HG02763 (cell line): ENCODE results near the gene CCNY.
"Not testable (repeated sequence)": the region's sequence is repeated elsewhere in the genome, so short reads cannot be mapped to it uniquely, and the experiment has no call there.

Experiments used
- ATAC-seq: cut with Tn5 transposase; IDR thresholded peaks from one replicate; pipeline ENCODE4 v1.9.1; 2021; ENCODE audit warnings: mild to moderate bottlenecking, moderate library complexity; ENCODE audit not compliant: unreplicated experiment

The CCNY gene

DNA sequence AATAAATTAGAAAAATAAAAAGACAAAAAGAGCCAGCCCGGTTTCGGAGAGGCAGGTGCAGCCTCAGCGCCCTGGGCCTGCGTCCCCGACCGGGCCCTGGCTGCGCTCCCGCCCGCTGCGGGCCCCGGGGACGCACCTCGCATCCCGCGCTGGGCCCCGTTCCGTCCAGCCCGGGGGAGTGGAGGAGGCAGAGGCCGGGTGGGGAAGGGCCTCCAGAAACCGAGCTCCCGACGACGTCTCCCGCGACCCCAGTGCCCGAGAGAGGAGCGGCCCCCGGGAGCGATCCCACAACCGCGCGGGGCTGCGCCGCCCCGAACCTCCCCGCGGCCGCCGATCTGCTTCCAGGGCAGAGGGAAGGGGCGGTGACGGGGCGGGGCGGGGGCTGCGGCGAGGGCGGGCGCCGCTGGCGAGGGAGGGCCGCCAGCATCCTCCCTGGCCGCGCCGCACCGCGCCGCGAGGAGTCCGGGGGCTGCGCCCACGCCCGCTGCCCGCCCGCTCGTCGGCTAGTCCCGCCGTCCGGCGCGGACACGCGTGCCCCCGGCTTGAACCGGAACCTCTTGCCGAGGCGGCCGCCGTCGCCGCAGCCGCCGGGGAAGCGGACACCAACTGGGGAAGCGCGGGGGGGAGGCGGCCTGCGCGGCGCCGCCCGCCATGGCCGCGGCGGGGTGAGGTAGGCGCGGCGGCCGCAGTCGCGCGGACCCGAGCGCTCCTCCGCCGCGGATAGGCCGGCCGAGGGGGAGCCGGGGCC is at the start of gene CCNY:
Gene CCNY (plus strand): TSS at position 426 of the 748 bp plus-strand sequence. CDS start 545 bp downstream, outside the sequence.
- ATAC-seq, result peak; percentile 64

DNA sequence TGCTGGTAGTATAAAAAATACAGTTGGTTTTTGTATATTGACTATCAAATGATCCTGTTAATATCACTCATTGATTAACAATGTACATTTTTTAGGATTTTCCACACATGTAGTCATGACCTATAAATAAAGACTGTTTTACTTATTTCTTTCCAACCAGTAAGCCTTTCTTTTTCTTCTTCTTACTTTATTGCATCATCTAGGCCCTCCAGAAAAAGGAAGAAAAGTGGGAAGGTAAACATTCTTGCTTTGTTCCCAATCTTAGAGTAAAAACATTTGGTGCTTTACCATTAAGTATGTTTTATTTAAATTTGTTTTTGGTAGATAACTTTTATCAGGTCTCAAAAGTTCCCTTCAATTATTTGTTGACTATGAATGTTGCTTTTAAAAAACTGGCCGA is 47.1 kb upstream of the CCNY start:
- no peak for ATAC-seq

DNA sequence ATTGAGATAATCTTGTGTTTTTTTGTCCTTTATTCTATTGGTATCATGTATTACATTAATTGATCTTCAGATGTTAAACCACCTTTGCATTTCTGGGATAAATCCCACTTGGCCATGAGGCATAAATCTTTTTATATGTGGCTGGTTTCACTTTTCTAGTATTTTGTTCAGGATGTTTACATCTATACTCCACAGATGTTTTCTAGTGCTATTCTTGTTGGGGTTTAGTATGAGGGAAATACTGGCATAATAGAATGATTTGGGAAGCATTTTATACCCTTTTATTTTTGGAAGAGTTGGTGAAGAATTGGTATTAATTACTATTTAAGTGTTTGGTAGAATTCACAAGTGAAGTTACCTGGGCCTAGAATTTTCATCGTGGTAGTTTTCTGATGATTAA is 41.8 kb upstream of the CCNY start:
- ATAC-seq, result no peak

DNA sequence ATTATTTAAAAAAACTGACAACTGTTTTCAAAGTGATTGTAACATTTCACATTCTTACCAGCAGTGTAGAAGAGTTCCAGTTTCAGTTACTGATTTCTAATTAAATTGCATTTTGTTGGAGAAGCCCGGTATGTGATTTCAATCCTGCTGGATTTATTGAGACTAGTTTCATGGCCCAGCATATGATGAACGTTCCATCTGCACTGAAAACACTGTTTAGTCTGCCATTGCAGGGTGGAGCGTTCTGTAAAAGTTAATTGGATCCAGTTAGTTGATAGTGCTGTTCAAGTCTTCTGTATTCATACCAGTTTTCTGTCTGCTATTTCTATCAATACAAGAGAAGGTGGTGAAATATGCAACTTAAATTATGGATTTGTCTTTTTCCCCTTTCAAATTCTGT is 37.3 kb upstream of the CCNY start:
- no peak for ATAC-seq

DNA sequence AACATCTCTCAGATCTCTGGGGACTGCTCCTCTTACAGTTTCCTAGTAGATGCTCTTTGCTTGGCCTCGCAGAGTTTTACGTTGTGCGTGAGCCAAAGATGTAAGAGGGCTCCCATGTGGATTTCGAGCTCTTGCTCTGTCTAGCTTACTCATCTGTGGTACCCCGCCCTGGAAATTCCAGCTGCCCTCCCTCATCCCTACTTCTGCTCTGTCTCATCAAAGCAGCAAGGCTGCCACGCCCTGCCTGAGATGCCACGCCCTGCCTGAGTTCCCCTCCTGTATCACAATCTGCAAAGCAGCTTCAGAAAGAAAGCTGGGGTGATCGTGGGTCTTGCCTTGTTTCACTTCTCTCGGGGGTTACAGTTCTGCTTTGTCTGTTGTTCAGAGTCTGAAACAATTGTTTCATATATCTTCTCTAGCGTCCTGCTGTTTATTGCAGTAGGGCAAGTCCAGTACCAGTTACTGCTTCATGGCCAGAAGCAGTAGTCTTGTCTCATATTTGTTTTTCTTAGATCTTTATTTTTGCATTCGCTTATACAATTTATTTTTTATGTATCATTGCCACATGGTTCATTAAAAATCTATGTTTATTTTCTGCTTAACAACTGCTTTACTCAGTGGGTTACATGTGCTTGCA is 36.1 kb upstream of the CCNY start:
- peak; percentile 88 for ATAC-seq

DNA sequence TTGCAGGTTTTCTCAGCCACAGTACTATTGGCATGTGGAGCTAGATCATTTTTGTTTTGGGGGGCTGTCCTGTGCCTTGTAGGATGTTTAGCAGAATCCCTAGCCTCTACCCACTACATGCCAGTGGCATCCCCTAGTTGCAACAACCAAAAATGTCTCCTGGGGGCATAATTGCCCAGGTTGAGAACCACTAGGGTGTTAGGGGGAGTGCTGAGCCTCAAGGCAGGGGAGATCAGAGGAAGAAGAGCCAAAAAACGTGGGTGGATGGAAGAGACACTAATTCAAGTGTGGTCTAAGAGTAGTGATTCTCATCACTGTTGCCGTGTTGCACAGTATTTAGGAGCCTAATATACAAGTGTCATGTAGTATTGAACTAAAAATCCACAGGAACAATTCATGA is 31.7 kb upstream of the CCNY start:
- ATAC-seq, result no peak

DNA sequence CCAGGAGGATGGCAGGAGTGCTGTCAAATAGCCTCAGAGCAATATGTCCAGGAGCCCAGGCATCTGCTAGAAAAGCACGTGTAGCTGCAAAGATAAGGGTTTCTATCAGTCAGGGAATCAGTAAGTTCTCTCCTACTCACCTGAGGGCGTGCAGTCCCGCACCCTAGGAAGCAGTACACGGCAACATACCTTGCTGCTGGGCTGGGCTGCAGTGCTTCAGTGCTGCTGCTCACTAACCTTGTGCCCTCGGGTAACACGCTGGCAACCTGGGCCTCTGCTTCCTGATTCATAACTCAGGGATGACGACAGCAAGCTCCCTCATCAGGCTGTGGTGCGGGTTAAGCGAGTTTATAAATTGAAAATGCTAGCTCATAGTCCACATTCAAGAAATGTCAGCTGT is 29.5 kb upstream of the CCNY start:
- no peak for ATAC-seq

DNA sequence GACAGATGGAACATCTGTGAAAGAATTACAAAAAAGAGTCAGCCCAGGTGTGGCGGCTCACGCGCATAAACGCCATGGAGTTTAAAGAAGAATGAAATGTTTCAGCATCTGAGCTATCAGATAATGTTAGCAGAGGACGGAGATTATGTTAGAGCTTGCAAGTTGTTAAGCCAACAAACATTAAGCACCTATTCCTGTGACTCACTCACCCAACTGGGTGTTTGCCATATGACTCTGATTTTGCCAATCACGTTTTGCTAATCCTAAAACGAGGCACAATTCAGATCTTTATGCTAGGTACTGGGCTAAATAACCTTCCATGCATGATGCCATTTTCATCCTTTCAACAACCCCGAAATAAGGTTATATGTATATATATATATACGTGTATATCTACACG is 29.0 kb upstream of the CCNY start:
- no peak for ATAC-seq

DNA sequence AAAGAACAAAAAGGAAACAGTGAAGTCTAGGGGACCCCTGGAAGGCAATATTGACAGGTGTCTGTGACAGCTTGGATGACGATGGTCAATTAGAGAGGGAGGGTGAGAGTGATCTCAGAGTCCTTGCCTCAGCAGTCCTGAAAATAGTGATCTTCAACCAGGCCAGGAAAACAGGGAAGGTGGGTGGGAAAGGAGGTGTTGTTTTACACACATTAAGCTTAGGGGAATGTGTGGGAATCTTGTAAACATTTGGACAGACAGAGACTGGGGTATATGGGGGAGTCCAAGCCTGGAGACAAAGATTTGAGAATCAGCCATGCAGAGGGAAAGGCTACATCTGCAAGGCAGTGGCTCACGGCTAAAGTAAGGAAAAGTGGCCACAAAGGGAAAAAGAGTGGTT is 27.5 kb upstream of the CCNY start:
- ATAC-seq, result no peak

DNA sequence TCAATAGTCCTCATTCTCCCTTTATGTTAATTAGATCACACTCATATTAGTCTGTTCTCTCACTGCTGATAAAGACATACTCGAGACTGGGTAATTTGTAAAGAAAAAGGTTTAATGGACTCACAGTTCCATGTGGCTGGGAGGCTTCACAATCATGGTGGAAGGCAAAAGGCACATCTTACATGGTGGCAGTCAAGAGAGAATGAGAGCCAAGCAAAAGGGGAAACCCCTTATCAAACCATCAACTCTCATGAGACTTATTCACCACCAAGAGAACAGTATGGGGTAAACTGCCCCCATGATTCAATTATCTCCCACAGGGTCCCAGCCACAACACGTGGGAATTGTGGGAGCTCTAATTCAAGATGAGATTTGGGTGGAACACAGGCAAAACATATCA is 22.2 kb upstream of the CCNY start:
- ATAC-seq, result not testable (repeated sequence)

DNA sequence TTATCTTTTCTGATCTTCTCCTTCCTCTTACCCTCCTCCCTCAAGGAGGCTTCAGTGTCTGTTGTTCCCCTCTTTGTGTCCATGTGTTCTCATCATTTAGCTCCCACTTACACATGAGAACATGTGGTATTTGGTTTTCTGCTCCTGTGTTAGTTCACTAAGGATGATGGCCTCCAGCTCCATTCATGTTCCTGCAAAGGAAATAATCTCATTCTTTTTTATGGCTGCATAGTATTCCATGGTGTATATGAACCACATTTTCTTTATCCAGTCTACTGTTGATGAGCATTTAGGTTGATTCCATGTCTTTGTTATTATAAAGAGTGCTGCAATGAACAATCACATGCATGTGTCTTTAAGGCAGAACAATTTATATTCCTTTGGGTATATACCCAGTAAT is 21.1 kb upstream of the CCNY start:
- not testable (repeated sequence) for ATAC-seq

DNA sequence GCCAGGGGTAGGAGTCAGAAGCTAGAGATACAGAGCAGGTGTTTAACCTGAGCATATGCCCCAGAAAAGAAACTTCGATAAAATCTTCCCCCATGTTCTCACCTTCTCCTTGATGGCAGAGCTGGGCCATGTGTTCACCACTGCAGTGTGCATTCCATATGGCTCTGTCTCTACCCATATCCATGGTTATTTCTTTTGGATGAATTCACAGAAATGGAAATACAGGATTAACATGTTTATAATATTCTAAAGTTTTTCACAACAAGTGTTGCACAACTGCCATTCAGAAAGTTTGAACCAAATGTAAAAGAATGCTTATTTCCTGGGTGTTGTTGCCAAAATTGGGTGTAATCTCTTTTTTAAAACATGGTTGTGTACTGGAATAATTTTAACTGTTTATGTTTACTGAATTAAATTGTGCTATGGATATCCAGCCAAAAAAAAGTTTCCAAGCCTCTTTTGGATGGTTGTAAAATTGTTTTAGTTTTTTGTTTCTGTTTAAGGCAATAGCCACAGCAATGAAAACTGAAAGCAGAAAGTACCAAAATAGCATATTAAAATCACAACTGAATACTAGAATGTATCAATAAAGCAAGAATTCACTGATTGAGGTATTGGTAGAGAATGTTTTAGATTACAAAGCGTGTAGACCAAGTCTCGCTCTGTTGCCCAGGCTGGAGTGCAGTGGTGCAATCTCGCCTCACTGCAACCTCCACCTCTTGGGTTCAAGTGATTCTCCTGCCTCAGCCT is 19.9 kb upstream of the CCNY start:
- ATAC-seq, result peak; percentile 48

DNA sequence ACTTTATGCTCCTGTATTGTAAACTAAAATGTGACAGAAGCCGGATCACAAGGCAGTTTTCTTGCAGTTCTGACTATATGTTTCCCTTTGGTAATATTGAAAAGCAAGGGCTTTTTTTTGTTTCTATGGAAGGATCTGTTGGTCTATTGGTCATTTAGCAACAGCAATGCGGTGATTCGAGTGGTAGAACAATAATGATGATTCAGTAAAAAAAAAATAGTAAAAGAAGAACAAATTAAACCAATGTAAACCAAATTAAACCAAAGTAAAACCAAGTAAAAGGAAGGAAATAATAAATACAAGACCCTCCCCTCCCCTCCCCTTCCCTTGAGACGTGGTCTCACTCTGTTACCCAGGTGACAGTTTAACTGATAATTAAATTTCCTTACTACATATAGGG is 17.8 kb upstream of the CCNY start:
- ATAC-seq, result no peak

DNA sequence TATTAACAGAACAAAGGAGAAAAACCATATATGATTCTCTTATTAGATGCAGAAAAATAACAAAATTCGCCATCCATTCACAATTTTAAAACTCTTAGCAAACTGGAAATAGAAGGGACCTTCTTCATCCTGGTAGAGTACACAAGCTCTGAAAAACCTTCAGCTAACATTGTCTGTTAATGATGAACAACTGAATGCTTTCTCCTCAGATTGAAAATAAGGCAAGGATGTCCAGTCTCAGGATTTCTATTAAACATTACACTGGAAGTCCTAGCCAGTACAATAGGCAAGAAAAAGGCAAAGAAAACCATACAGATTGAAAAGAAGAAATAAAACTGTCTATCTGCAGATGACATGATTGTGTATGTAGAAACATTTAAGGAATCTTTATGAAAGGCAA is 16.0 kb upstream of the CCNY start:
- ATAC-seq, result no peak

DNA sequence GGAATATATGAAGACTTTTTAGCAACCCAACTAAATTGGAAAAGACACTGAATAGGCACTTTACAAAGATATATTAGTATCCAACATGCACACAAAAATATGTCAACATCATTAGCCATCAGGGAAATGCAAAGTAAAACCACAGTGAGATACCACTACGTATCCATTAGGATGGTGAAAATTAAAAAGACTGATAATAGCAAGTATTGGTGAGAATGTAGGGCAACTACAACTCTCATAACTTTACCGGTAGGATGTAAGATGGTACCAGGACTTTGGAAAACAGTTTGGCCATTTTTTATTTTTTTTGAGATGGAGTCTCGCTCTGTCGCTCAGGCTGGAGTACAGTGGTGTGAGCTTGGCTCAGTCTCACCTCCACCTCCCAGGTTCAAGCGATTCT is 13.7 kb upstream of the CCNY start:
- ATAC-seq, result no peak

DNA sequence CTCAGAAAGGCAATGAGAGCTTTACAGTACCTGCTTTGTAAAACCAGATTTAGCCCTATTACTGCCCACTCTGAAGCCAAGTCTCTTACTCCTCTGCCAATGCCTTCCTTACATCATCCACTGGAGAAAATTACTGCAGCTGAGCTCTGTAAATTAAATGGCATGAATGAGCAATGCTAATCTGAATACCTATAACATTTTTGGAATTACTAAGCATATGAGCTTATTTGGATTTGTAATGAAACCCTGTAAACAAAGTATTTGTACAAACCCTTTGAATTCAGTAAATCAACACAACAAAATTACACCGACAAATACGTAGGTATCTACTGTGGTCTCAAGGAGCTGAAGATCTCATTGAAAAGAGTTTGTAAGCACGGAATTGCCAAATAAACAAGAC is 12.1 kb upstream of the CCNY start:
- no peak for ATAC-seq

DNA sequence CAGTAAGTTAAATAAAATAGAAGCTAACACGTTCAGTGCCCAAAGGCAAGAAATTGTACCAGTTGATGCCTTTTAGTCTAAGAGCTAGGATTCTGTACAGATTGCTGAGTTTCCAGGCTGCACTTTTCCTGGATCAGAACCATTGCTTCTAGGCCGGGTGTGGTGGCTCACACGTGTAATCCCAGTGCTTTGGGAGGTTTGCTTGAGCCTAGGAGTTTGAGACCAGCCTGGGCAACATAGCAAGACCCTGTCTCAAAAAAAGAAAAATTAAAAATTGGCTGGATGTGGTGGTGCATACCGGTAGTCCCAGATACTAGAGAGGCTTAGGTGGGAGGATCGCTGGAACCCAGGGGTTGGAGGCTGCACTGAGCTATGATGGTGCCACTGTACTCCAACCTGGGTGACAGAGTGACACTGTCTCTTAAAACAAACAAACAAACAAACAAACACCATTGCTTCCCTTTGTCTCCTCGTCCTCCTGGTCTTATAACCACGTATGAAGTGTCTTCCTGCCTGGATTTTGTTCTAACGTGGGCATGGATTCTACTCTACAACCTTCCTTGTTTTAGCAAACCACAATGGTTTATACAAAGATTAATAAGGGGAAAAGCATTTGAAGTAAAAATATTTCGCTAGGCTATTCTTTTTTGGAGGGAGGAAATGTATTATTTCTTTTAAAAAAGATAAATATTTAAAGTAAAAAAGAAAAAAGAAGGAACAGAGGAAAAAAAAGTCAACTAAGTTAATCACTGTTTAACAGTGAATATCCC is 9.7 kb upstream of the CCNY start:
- ATAC-seq, result no peak

DNA sequence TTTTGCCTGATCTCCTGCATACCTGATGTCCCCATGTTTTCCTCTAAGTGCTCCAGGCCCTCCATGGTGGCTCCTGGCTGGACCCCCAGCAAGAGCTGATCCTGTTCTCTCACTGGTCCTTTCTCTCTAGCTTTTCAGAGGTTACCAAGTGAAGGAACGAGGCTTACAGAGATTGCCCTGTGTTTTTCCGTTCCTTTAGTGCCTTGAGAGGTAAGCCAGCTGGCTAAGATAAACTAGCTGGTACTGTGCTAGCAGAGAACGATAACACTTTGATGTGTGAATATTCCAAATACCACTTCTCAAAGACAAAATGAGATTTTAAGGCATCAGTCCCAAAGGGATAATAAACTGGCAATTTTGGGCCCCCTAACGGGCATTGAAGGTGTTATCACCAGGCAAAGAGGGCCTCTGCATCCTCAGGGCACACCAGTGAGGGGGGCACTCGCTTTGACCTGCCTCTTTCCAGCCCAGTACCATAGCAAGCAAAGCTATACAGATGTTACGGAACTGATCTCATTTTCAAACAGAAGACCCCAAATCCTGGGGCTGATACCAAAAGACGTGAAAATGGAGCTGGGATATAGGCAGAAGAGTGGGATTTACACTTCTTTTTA is 8.4 kb upstream of the CCNY start:
- no peak for ATAC-seq

DNA sequence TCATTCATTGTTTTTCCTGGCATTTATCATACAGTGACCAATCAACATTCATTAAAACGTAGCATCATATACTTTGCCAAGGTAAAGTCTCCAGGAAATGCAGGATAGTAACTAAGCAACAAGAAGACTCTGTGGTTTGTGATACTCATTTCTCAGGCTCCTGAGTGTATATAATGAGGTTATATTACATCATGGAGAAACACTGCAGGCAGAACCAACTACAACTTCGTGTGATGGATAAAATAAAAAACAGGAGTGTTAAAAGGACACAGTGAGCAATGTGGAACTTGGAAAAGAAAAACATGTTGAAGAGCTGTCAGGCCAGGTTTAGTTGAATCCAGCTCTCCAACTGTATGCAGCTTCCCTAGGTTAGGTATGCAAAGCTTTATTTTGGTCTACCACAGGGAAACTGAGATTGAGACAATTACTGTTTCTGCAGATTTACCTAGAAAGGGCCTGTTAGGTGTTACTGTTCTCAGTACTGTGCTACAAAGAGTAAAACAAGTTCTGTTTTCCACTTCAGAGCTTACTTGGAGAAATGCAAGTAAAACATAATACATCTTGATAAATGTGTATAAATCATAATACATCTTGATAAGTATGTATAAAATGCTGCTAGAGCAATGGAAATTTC is 7.8 kb upstream of the CCNY start:
- no peak for ATAC-seq

DNA sequence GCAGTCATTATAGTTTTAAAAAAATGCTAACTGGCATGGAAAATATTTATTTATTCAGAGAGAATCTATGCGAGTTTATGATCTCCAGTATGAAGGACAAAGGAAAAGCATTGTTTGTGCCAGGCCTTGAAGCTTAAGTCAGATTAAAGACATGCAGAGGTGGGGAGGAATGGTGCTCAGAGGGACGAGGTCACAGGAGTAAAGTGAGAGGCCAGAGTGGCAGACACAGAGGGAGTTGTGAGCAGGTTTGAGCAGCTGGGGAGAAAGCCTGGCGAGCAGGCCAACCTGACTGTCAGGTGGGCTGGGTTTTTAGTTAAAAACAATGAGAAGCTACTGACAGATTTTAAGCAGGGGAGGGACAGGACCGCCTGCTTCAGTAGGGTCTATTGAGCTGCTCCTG is 6.8 kb upstream of the CCNY start:
- ATAC-seq, result no peak
